ENCODE measurements around the gene PCA3. TPM values are rescaled to one million over a fixed set of nuclear protein-coding genes. Genes with fewer than 3 reads are reported as not detected.

The PCA3 gene
- polyA plus RNA-seq, 1 of the 3 experiments (the other 2 are of a cell fraction) = 0.21 TPM

DNA sequence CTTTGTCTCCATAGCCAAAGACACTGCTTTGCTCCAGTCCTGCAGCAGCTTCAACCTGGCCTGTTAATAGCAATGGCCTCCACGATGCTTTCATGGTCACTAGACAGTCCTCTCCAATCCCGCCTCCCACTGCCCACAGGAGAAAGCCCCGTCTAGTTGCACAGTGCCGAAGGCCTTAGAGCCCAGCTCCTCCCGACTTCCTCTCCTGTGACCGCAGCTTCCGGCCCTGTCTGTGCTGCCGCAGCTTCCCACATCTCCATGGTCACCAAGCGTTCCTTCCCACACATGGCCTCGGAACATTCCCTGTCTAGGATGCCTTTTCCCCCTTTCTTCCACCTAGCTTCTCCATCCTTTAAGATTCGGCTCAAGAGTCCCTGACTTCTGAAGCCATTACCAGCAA lies 23.4 kb downstream of the PCA3 start:
- ChIA-PET CTCF (no interaction called here), POLR2A (no interaction called here)
- no peaks in the 10 kb centered on the region for H3K9me3 ChIP-seq
- no peaks in the 10 kb centered on the region for H3K79me2 ChIP-seq (ENCODE audit: insufficient read depth)
- no peaks in the 10 kb centered on the region for H4K20me1 ChIP-seq (ENCODE audit: insufficient read depth)
- H3K4me2 ChIP-seq = no peak overlapping the region
- no peak overlapping the region for H3K9ac ChIP-seq
- no peaks in the 10 kb centered on the region for H3K4me1 ChIP-seq (ENCODE audit: control insufficient read depth in 1 of 2, insufficient read depth in 2 of 2, low read depth in 1 of 2, low read length in 1 of 2)
- no peaks in the 10 kb centered on the region for H3K9me2 ChIP-seq
- no peak overlapping the region for H3K4me3 ChIP-seq (ENCODE audit: low read depth in 2 of 2, low read length in 1 of 2)
- 13% methylated on average over 11 of the region's 11 CpGs for WGBS (ENCODE audit: low lambda C conversion rate)
- H3K27me3 ChIP-seq (ENCODE audit: insufficient read depth) = peaks cover 26% of the 10 kb centered on the region; the same call in 1 of the 2 replicates
- no peaks in the 10 kb centered on the region for H3F3A ChIP-seq (replicated peaks; ENCODE audit: insufficient read depth)
- H3K27ac ChIP-seq (ENCODE audit: low read depth in 2 of 2, low read length in 1 of 2) = no peak overlapping the region
- DNase-seq = no peak
- TF ChIP-seq NFIC (IDR thresholded peaks at IDR 0.05; ENCODE audit: borderline replicate concordance) (no peak), SMC3 (IDR thresholded peaks at IDR 0.05; ENCODE audit: low read depth, low read length) (no peak), NRF1 (IDR thresholded peaks at IDR 0.05; ENCODE audit: low read depth, low read length) (no peak), SIN3A (IDR thresholded peaks at IDR 0.05; ENCODE audit: borderline replicate concordance, low read depth, low read length) (no peak), EZH2phosphoT487 (IDR thresholded peaks at IDR 0.05; ENCODE audit: borderline replicate concordance, low read depth) (no peak), FOSL2 (IDR thresholded peaks at IDR 0.05; ENCODE audit: borderline replicate concordance, low read depth) (no peak), ELF1 (IDR thresholded peaks at IDR 0.05) (no peak), CHD2 (IDR thresholded peaks at IDR 0.05; ENCODE audit: low read length, partially characterized antibody) (no peak), MEF2A (IDR thresholded peaks at IDR 0.05; ENCODE audit: borderline replicate concordance, low read depth) (no peak), RCOR1 (IDR thresholded peaks at IDR 0.05; ENCODE audit: low read length) (no peak), RFX5 (IDR thresholded peaks at IDR 0.05; ENCODE audit: low read length) (no peak), TAF1 (IDR thresholded peaks at IDR 0.05; ENCODE audit: borderline replicate concordance, low read depth, low read length) (no peak), RXRA (IDR thresholded peaks at IDR 0.05; ENCODE audit: borderline replicate concordance, low read depth) (no peak), FOXJ3 (CRISPR knock-in tag; IDR thresholded peaks at IDR 0.05) (no peak), GABPA (IDR thresholded peaks at IDR 0.05; ENCODE audit: low read depth) (no peak)
- TF ChIP-seq, protein P1, sequence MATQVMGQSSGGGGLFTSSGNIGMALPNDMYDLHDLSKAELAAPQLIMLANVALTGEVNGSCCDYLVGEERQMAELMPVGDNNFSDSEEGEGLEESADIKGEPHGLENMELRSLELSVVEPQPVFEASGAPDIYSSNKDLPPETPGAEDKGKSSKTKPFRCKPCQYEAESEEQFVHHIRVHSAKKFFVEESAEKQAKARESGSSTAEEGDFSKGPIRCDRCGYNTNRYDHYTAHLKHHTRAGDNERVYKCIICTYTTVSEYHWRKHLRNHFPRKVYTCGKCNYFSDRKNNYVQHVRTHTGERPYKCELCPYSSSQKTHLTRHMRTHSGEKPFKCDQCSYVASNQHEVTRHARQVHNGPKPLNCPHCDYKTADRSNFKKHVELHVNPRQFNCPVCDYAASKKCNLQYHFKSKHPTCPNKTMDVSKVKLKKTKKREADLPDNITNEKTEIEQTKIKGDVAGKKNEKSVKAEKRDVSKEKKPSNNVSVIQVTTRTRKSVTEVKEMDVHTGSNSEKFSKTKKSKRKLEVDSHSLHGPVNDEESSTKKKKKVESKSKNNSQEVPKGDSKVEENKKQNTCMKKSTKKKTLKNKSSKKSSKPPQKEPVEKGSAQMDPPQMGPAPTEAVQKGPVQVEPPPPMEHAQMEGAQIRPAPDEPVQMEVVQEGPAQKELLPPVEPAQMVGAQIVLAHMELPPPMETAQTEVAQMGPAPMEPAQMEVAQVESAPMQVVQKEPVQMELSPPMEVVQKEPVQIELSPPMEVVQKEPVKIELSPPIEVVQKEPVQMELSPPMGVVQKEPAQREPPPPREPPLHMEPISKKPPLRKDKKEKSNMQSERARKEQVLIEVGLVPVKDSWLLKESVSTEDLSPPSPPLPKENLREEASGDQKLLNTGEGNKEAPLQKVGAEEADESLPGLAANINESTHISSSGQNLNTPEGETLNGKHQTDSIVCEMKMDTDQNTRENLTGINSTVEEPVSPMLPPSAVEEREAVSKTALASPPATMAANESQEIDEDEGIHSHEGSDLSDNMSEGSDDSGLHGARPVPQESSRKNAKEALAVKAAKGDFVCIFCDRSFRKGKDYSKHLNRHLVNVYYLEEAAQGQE (IDR thresholded peaks at IDR 0.05; ENCODE audit: low read depth, low read length) = no peak
- TF ChIP-seq, protein P2, sequence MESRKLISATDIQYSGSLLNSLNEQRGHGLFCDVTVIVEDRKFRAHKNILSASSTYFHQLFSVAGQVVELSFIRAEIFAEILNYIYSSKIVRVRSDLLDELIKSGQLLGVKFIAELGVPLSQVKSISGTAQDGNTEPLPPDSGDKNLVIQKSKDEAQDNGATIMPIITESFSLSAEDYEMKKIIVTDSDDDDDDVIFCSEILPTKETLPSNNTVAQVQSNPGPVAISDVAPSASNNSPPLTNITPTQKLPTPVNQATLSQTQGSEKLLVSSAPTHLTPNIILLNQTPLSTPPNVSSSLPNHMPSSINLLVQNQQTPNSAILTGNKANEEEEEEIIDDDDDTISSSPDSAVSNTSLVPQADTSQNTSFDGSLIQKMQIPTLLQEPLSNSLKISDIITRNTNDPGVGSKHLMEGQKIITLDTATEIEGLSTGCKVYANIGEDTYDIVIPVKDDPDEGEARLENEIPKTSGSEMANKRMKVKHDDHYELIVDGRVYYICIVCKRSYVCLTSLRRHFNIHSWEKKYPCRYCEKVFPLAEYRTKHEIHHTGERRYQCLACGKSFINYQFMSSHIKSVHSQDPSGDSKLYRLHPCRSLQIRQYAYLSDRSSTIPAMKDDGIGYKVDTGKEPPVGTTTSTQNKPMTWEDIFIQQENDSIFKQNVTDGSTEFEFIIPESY (IDR thresholded peaks at IDR 0.05; ENCODE audit: borderline replicate concordance, low read depth) = no peak
- TF ChIP-seq, protein P3, sequence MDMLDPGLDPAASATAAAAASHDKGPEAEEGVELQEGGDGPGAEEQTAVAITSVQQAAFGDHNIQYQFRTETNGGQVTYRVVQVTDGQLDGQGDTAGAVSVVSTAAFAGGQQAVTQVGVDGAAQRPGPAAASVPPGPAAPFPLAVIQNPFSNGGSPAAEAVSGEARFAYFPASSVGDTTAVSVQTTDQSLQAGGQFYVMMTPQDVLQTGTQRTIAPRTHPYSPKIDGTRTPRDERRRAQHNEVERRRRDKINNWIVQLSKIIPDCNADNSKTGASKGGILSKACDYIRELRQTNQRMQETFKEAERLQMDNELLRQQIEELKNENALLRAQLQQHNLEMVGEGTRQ (IDR thresholded peaks at IDR 0.05; ENCODE audit: borderline replicate concordance, low read depth, low read length) = no peak
- TF ChIP-seq, protein P4, sequence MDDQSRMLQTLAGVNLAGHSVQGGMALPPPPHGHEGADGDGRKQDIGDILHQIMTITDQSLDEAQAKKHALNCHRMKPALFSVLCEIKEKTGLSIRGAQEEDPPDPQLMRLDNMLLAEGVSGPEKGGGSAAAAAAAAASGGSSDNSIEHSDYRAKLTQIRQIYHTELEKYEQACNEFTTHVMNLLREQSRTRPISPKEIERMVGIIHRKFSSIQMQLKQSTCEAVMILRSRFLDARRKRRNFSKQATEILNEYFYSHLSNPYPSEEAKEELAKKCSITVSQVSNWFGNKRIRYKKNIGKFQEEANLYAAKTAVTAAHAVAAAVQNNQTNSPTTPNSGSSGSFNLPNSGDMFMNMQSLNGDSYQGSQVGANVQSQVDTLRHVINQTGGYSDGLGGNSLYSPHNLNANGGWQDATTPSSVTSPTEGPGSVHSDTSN (IDR thresholded peaks at IDR 0.05) = no peak
- TF ChIP-seq, protein P5, sequence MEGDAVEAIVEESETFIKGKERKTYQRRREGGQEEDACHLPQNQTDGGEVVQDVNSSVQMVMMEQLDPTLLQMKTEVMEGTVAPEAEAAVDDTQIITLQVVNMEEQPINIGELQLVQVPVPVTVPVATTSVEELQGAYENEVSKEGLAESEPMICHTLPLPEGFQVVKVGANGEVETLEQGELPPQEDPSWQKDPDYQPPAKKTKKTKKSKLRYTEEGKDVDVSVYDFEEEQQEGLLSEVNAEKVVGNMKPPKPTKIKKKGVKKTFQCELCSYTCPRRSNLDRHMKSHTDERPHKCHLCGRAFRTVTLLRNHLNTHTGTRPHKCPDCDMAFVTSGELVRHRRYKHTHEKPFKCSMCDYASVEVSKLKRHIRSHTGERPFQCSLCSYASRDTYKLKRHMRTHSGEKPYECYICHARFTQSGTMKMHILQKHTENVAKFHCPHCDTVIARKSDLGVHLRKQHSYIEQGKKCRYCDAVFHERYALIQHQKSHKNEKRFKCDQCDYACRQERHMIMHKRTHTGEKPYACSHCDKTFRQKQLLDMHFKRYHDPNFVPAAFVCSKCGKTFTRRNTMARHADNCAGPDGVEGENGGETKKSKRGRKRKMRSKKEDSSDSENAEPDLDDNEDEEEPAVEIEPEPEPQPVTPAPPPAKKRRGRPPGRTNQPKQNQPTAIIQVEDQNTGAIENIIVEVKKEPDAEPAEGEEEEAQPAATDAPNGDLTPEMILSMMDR (IDR thresholded peaks at IDR 0.05) = no peak
- H2AFZ ChIP-seq (ENCODE audit: low read depth) = no peak overlapping the region
- no peaks in the 10 kb centered on the region for H3K36me3 ChIP-seq (replicated peaks in 1 of 2; ENCODE audit: control insufficient read depth in 1 of 2, insufficient read depth in 2 of 2, low read length in 1 of 2)

All from SK-N-SH (cell line).